GM21423 (cell line): ENCODE data around the gene FAM222B.
A peak's percentile ranks its signal among the peaks of the same experiment; 100 is the strongest.
"Not testable (repeated sequence)": the region's sequence is repeated elsewhere in the genome, so short reads cannot be mapped to it uniquely, and the experiment has no call there.

ENCODE experiments used
- ATAC-seq: cut with Tn5 transposase; IDR thresholded peaks from one replicate; pipeline ENCODE4 v1.9.1; 2021; ENCODE audit warnings: mild to moderate bottlenecking, moderate library complexity; ENCODE audit not compliant: unreplicated experiment

FAM222B gene

DNA sequence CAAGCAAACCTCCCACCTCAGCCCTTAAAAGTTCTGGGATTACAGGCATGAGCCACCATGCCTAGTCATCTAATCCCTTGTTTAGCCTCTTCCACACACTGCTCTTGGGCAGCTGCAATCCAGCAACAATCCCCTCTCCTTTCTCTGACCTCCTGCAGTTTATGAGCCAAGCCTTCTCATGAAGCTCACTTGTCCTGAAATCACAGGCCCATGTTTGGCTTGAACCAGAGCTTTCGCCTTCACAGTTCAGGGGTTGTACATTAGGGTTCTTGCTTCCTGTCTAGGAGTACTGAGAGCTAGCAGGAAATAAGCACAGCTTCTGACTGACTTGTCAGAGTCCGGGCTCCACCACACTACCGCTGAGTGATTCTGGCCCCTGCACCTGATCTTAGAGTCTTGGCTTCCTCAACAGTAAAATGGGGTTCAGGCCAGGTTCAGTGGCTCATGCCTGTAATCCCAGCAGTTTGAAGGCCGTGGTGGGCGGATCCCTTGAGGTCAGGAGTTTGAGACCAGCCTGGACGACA lies 28.5 kb upstream of the FAM222B start:
- ATAC-seq, result peak; percentile 86

DNA sequence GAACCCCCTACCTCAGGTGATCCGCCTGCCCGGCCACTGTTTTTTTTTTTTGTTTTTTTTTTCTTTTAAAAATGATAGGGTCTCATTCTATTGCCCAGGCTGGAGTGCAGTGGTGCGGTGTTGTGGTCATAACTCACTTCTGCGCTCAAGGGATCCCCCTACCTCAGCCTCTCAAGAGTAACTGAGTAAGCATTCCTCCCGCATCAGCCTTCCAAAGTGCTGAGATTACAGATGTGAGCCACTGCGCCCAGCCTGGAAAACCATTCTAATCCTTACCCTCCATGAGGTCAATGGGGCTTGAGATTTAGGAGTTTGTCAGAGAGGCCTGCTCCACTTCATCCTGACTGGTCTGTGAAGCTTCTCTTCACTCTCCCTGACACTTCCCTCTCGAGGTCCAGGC lies 24.7 kb upstream of the FAM222B start:
- ATAC-seq, result no peak

DNA sequence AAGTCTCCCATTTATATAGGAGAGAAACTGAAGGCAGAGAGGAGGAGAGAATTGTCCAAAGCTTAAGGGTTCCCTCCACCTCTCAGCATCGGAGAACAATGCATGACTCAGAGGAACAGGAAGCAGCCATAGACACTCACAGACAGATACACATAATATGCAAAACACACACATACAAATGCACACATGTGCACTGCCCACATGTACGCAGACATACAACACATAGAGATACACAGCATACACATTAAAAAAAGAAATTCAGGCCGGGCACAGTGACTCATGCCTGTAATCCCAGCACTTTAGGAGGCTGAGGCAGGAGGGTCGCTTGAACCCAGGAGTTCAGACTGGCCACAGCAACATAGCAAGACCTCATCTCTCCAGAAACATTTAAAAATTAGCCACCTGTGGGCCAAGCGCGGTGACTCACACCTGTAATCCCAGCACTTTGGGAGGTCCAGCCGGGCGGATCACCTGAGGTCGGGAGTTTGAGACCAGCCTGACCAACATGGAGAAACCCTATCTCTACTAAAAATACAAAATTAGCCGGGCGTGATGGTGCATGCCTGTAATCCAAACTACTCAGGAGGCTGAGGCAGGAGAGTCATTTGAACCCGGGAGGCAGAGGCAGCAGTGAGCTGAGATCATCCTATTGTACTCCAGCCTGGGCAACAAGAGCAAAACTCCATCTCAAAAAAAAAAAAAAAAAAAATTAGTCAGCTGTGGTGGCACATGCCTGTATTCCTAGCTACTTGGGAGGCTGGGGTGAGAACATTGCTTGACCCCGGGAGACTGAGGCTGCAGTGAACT lies 23.6 kb upstream of the FAM222B start:
- ATAC-seq, result no peak

DNA sequence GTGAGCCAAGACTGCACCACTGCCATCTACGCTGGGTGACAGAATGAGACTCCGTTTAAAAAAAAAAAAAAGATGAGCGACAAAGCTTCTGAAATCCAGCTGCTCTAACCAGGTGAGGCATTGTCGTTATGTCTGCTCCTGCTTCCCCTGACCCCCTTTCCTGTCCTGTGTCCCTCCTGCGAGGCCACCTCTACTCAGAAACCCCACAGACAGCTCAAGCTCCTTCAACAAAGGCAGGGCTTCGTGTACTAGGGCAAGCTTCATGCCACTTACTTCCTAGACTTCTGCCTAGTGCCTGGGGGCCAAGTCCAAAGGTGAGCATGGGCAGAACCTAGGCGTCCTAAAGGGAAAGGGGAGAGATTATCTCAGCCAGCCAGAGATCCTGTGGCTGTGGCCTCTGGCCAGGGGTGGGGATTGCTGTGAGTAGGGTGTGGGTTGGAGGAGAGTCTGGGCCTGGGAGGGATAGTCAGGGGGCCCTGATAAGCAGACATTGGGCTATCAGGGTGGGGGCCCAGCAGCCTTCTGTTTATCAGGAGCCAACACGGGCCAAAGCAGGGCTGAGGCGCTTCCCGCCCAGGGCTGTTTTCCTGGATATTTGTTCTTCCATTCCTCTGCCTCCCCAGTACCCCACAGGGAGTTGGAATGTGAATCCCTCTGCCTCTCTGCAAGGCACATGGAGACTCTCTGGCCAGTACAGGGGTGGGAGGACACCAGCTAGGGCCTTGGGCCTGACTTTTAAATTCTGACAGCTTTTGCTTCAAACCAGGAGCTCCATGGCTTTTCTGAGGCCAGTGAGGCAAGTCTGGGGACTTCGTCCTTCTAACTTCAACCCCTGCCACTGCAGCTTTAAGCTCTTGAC lies 22.6 kb upstream of the FAM222B start:
- no peak for ATAC-seq

DNA sequence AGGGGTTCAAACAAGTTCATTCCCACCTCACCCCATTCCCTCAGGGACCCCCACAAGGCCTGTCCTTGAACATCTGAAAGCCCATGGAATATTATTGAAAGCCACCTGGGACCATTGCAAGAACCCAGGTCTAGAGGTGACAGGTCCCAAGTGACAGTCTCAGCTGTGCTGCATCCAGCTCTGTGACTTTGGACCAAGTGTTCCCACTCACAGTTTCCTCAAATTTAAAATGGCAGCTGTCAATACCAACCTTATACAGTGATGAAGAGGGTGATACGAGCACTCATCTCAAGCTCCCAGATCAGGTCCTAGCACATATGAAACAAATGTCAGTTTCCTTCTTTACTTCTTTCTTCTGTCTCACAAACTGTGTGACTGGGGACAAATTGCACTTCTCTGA lies 21.4 kb upstream of the FAM222B start:
- ATAC-seq, result no peak

DNA sequence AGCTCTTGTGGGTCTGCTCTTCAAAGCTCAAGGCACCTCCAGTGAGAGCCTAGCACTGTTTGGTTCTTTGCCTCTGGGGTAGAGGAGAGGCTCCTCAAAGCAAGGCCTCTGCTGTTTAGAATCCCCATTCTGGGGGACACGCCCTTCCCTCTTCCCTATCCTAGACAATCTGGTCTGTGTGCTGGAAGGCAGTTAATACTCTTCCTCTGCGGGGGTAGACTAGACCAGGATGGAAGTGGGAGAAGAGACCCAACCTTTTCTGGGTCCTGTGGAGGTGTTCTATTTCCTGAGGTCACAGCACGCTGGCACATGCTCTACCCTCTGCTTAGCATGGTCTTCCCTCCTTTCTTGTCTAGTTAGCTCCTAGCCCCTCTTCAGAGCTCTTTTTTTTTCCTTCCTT lies 20.0 kb upstream of the FAM222B start:
- ATAC-seq, result no peak

DNA sequence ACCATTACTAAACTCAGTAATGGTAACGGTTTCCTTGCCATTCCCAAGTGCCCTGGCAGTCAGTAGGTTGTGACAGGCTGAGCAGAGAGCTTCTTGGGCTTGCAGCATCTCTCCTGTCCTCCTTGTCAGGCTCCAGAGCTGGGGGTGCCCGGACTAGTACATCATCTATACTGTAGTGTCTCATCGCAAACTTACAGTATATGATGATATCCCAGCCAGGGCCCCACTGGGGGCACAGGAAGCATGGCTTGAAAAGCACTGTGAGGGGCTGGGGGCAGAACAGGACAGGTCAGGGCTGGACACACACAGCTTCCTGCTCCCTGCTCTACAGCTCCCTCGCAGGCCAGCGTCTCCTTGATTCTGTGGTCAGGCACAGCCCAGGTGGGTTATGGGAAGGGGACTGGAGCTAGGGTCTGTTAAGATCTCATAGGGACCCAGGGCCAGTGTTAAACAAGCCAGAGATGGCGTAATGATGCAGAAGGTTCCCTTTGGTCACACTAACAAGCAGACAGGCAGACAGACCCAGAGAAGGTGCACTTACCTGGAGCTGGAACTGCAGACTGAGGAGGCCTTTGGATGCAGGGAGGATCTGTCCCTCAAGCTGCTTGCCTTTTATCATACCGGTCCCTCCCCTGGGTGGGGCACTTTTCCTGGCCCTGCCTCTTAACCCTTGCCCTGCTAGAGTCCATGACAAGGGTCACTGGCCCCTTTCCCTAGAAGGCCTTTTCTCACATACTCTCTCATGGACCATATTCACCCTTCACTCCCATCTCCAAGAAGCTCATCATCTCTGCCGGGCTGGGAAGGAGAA lies 19.0 kb upstream of the FAM222B start:
- ATAC-seq, result no peak

DNA sequence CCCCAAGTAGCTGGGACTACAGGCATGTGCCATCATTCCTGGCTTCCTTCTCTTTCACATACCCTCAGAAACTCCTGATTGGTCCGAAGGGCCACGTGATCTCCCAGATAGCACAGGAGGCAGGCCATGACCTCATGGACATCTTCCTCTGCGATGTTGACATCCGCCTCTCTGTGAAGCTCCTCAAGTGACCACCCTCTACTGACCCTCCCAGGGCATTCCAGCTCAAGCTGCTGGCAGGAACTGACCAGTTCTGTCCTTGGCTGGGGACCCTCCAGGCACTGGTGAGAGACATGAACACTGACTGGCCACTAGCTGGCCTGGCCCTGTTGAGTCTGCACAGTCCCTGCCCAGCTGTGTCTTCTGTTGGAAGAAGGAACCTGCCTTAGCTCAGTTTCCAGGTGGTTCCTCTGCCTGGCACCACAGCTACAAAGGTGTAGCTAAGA lies 17.8 kb upstream of the FAM222B start:
- ATAC-seq, result no peak

DNA sequence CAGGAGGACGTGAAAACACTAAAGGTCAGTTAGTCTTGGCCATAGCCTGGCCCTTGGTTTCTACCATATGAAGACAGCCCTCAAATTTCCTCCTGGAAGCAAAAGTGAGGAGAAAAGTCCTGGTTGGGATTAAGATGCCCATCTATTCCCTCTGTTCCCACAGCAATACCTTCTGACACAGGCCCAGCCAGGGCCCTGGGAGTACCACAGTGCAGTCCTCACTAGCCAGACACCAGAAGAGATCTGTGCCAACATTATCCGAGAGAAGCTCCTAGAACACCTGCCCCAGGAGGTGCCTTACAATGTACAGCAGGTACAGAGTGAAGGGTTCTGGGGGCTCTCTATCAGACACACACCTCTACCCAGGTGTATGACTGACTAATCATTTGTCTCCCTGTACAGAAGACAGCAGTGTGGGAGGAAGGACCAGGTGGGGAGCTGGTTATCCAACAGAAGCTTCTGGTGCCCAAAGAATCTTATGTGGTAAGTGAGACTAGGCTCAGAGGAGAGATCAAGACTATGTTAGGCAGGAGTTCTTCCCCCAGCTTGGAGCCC lies 16.3 kb upstream of the FAM222B start:
- no peak for ATAC-seq

DNA sequence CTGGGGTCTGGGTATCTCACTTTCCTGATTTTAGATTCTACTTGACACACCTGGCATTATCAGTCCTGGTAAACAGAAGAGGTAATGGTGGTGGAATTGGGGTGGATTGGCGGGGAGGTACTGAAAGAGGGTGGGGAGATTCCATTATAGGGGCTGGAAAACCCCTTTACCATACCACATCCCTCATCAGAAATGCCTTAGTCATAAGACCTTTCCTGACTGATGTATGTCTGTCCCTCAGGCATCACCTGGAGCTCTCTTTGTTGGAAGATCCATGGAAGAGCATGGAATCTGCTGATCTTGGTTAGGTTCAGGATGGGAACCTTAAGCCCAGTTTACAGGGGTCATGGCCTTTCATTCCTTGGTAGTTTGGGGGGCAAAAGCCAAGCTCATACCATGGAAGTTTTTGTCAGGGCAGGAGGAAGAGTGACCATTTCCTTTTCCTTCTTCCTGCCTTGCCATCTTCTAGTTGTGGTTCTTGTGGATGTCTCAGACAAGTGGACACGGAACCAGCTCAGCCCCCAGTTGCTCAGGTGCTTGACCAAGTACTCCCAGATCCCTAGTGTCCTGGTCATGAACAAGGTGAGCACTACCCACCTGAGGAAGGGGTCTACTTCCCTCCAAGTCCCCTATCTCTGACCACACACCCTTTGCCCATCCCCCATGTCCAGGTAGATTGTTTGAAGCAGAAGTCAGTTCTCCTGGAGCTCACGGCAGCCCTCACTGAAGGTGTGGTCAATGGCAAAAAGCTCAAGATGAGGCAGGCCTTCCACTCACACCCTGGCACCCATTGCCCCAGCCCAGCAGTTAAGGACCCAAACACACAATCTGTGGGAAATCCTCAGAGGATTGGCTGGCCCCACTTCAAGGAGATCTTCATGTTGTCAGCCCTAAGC lies 15.6 kb upstream of the FAM222B start:
- no peak for ATAC-seq

DNA sequence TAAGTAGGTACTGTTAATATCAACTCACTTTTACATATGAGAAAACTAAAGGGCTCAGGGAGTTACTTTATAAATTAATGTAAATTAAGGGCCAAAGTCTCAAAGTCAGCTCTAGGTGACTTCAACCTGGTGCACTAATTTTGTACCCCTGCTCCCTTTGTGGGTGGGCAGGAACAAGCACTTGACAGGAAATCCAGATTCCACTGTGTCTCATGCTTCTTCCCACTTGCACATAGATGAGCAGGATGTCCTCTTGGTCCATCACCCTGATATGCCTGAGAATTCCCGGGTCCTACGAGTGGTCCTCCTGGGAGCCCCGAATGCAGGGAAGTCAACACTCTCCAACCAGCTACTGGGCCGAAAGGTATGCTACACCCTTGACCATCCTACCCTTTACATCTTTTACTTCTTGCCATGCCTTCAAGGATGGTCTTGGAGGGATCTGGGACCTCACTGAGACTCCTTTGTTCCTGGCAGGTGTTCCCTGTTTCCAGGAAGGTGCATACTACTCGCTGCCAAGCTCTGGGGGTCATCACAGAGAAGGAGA lies 13.5 kb upstream of the FAM222B start:
- ATAC-seq, result no peak

DNA sequence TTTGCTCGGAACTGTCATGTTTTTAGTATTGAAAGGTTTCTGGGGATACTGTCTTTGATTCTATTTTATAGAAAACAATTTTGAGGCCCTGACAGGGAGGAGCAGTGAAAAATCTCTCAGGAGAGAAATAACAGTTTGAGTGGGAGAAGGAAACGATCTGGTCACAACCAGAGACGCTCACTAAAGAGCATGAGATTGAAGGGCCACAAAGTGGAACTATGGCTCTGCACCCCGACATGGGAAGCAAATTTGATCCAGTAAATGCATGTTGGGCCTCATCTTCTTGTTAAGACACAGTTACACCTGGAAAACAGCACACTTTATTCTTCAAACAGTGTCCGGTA lies 12.7 kb upstream of the FAM222B start:
- no peak for ATAC-seq

DNA sequence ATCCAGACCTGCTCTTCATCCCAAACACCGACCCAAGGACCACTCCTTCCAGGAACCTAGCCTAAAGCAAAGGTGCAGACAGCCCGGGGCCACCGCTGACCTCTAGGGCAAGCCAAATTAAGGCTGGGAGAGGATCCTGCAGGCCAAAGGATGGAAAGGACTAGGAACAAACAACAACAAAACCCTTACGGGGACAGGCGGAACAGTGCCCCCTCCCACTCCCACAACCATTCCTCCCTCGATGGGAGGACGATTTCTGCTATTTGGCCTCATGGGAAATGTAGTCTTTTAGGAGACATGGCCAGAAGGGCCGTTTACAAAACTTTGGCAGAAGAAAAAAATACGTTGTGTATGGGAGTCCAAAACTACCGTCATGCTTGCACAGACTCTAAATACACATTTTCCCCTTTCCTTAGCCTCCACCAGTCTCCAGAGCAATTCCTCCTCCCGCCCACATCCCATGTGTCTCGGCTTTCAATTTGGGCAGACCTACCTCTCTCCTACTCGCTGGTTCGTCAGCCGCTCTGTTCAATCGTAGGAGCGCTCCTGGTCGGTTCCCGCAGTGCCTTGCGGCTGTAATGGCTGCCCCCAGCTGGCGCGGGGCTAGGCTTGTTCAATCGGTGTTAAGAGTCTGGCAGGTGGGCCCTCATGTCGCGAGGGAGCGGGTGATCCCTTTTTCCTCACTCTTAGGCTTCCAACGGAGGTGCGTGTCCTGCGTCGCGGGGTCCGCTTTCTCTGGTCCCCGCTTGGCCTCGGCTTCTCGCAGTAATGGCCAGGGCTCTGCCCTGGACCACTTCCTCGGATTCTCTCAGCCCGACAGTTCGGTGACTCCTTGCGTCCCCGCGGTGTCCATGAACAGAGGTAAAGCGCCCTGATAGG lies 12.1 kb upstream of the FAM222B start, which contains the start of gene ERAL1:
ERAL1 (plus strand) TSS at position 560 of the 879 bp plus-strand sequence; CDS start at position 579, 19 bp downstream.
- ATAC-seq, result peak; percentile 92

DNA sequence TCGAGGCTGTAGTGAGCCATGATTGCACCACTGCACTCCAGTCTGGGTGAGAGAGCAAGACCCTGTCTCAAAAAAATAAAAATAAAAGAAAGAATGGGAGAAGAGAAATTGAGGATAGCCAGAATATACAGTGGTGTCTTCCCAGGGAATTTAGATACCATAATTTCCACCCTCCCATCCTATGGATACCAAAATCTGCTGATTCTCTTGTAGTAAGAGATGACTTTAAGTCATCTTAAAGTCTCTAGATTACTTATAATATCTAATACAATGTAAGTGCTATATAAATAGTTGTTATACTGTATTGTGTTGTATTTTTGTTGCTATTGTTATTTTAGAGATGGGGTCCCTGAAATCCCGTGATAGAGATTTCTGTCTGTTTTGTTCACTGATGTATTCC lies 10.7 kb upstream of the FAM222B start:
- no peak for ATAC-seq

DNA sequence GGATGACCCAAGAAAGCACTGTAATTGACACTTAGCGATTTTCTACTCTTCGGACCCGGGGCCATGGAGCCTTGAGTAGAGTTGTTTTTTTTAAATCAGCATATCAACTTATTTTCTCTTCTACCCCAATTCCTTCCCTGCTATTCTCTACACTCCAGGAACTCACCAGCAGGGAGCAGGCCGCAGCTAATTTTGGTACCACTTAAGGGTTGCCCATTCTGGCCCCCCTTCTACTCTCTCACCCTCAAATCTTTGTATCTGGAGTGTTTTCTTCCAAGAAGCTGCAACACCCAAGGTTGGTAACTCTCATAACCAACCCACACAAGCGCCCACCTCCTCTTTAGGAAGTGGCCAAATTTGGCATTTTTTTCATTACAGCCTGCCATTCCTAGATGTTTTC lies 6.7 kb upstream of the FAM222B start:
- ATAC-seq, result no peak

DNA sequence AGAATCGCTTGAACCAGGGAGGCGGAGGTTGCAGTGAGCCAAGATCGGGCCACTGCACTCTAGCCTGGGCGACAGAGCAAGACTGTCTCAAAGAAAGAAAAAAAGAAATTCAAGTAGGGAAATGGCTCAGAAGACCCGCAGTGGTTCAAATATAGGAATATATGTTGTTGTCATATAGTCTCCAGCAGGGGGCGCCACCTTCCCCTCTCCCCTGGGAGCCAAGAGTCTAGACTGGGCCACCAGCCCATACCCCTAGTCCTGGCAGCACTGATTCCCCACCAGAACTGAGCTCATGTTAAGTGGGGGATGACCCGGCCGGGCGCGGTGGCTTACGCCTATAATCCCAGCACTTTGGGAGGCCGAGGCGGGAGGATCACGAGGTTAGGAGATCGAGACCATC lies 6.1 kb upstream of the FAM222B start:
- not testable (repeated sequence) for ATAC-seq

DNA sequence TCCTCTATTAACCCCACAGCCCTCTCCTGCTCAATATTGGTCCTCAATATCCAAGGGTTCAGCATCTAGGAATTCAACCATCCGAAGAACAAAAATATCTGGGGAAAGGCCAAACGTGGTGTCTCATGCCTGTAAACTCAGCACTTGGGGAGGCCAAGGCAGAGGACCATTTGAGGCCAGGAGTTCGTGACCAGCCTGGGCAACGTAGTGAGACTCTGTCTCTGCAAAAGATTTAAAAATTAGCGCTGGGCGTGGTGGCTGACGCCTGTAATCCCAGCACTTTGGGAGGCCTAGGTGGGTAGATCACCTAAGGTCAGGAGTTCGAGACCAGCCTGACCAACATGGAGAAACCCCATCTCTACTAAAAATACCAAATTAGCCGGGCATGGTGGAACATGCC lies 4.1 kb upstream of the FAM222B start:
- ATAC-seq, result not testable (repeated sequence)

DNA sequence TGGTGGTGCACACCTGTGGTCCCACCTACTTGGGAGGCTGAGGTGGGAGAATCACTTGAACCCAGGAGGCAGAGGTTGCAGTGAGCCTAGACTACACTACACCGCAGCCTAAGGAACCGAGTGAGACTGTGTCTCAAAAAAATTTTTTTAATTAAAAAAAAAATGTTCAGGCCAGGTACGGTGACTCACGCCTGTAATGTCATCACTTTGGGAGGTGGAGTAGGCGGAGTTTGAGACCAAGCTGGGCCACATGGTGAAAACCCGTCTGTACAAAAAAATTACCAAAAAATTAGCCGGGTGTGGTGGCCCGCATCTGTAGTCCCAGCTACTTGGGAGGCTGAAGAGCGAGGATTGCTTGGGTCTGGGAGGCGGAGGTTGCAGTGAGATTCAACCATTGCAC lies 3.6 kb upstream of the FAM222B start:
- no peak for ATAC-seq

DNA sequence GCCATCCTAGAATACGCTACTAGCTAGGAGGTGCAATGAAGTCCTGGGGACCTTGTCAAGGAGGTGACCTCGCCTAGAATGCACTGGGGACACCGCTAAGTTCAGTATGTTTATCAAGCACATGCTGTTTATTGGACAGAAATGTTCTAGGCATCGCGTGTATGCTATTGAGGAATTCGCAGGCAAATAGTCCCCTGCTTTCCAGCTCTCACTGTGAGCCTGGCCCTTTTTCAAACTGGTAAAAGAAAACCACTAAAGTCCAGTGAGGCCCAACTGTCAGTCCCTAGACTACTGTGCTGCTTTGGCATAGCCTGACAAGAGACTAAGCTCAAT lies 1.2 kb upstream of the FAM222B start:
- no peak for ATAC-seq
